Measurements from ENCODE around the gene MPIG6B.

The MPIG6B gene

GRCh38 chr6:31683591-31683990, 39.6 kb upstream of the MPIG6B start:
- DNase-seq (ENCODE audit: low read depth): no peak
- no peak overlapping the region for H3K4me3 ChIP-seq (ENCODE audit: low read depth, low read length)
- no peak for TF ChIP-seq CTCF (conservative IDR thresholded peaks at IDR 0.05; ENCODE audit: low read depth, low read length)

DNA sequence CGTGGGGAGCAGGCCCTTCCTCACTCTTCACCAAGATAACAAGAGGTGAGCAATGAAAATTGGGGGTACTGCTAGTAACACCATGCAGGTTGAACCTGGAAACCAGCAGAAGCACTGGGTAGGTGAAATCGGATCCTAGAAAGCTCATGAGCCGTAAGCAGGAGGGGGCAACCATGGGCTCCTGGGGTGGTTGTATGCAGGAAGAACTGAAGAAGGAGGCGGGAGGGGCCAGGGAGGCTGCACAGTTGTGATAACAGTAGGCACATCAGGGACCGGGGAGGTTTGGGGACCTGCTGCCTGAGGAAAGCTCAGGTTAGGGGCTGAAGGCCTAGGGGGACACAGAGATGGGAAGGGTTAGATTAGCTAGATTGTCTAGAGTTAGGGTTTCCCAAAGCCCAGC, 36.7 kb upstream of the MPIG6B start:
- no peak overlapping the region for H3K4me3 ChIP-seq (ENCODE audit: low read depth, low read length)
- TF ChIP-seq CTCF (conservative IDR thresholded peaks at IDR 0.05; ENCODE audit: low read depth, low read length): no peak
- DNase-seq (ENCODE audit: low read depth): no peak

- no peak for TF ChIP-seq CTCF (conservative IDR thresholded peaks at IDR 0.05; ENCODE audit: low read depth, low read length)
- H3K4me3 ChIP-seq (ENCODE audit: low read depth, low read length): no peak overlapping the region
- DNase-seq (ENCODE audit: low read depth): no peak
Observed at GRCh38 chr6:31687321-31687720, 35.9 kb upstream of the MPIG6B start.

DNA sequence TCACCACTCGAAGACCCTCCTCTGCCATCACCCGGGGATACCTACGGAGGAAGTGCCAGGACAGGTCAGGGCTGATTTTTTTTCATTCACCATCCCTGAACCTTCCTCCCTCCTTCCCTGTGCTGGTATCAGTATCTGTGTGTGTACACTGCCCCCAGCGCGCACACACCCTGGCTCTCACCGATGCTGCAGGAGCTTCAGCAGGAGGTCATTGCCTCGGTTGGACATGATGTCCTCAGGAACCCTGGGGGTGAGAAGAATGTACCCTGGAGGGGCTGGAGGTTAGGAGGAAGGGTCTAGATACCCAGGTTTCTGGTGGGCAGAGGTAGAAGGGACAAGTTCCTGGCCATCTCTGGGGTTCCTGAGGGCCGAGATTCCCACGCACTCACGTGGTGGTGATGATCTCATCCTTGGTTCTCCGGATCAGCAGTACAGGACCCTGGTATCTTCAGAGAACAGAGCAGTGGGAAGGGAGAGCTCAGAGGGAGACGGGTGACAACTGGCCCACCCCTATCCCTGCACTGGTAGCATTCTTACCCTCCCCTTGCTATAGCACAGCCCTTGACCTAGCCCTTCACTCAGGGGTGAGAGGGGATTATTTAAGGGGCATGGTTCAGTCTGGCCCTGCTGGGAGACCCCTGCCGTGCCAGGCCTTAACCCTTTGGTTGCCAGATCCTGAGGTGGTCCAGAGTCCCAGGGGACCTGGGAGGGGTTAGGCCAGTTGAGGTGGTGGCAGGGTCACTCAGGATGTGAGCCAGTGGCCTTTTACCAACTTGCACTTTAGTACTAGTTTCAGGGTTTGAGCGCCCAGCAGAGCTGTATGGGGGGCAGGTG, 35.1 kb upstream of the MPIG6B start:
- no peak overlapping the region for H3K4me3 ChIP-seq (ENCODE audit: low read depth, low read length)
- DNase-seq (ENCODE audit: low read depth): no peak
- TF ChIP-seq CTCF (conservative IDR thresholded peaks at IDR 0.05; ENCODE audit: low read depth, low read length): no peak

DNA sequence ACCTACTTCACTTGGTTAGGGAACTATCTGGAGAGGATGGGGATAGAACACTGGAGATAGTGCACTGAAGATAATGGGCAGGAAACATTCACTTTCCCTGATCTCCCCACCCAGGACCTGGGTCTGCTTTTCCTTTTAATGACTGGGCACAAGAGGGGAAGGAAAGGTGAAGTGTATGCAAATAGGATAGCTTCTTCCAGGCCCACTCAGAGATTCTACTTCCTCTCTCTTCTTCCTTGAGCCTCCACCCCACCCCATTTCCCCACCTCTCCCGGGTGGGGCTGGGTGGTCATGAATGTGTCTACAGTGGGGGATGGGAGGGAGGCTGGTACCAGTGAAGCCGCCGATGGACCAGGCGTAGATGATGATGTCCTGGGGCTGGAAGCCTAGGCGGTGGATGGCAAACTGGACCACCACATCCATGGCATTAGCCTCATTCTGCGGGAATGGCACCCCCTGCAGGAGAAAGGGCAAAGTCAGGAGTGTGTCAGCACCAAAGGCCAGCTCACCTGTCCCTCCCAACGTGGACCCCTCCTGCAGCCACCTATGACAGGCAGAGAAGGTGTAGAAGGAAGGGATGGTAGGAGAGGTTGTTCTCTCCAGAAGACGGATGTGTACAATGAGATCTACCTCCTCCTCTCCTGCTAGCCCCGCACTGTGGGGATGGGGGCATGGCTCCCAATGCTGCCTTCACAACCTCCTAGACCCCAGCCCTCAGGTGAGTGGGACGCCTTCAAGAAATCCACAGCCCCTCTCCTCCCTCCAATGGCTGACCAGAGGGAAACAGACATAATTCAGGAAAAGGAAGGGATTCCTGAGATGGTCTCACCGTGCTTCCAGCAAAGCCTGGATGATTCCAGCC, 33.7 kb upstream of the MPIG6B start:
- TF ChIP-seq CTCF (conservative IDR thresholded peaks at IDR 0.05; ENCODE audit: low read depth, low read length): peak; percentile 57
- DNase-seq (ENCODE audit: low read depth): no peak

GRCh38 chr6:31690231-31691077, 32.7 kb upstream of the MPIG6B start:
- H3K4me3 ChIP-seq (ENCODE audit: low read depth, low read length): no peak overlapping the region
- TF ChIP-seq CTCF (conservative IDR thresholded peaks at IDR 0.05; ENCODE audit: low read depth, low read length): no peak
- DNase-seq (ENCODE audit: low read depth): peak; percentile 17

More for the DNA sequence above, 33.7 kb upstream of the MPIG6B start:
- H3K4me3 ChIP-seq (ENCODE audit: low read depth, low read length): no peak overlapping the region
